Kidney epithelial cell (primary cell): ENCODE results near the gene CBLN4. TPM values are rescaled to one million over a fixed set of nuclear protein-coding genes. Genes with fewer than 3 reads are reported as not detected.

Experiments used
- DNase-seq: peaks from one replicate; pipeline ENCODE4 v3.0.0-alpha.2; 2010; ENCODE audit warnings: low read depth
- H3K27me3 ChIP-seq: 2 replicates; pipeline ENCODE4 v1.6.0; 2011; ENCODE audit warnings: low read length; ENCODE audit not compliant: control insufficient read depth, insufficient read depth
- H3K36me3 ChIP-seq: 2 replicates; pipeline ENCODE4 v1.5.1; 2011; ENCODE audit warnings: low read length; ENCODE audit not compliant: control insufficient read depth, insufficient read depth
- H3K4me3 ChIP-seq: 2 replicates; pipeline ENCODE4 v1.5.1; 2011; ENCODE audit warnings: low read depth, mild to moderate bottlenecking, control low read depth, low read length
- CTCF ChIP-seq: IDR thresholded peaks from 2 replicates; pipeline ENCODE4 v1.5.1; 2011; ENCODE audit warnings: mild to moderate bottlenecking, moderate library complexity, low read length, control low read depth, inconsistent platforms; ENCODE audit not compliant: insufficient read depth, poor library complexity, severe bottlenecking
- total RNA-seq: library from RNA; depleted of rRNA; stranded (reverse); fragments of >200 nt; gene quantifications from 2 replicates; pipeline ENCODE4 v1.2.3, GENCODE V29; 2015

CBLN4 gene
- total RNA-seq = not detected in 2 replicates

GRCh38 chr20:56005389-56005715, at the start of gene CBLN4:
Gene CBLN4 (minus strand): TSS chr20:56005519. CDS start chr20:56004171, 1,348 bp downstream.
- no peak within 1 kb of the TSS for H3K4me3 ChIP-seq
- DNase-seq = no peak
- peaks cover 37% of the 10 kb centered on the region for H3K27me3 ChIP-seq
- TF ChIP-seq CTCF = no peak
- H3K36me3 ChIP-seq = no peaks in the 10 kb centered on the region

GRCh38 chr20:56043227-56043626, 37.9 kb upstream of the CBLN4 start:
- DNase-seq = no peak
- no peak overlapping the region for H3K4me3 ChIP-seq
- no peak for TF ChIP-seq CTCF

GRCh38 chr20:56032251-56032650, 26.9 kb upstream of the CBLN4 start:
- no peak for DNase-seq
- no peaks in the 10 kb centered on the region for H3K27me3 ChIP-seq
- TF ChIP-seq CTCF = no peak
- no peaks in the 10 kb centered on the region for H3K36me3 ChIP-seq
- no peak overlapping the region for H3K4me3 ChIP-seq

More at GRCh38 chr20:56043227-56043626, 37.9 kb upstream of the CBLN4 start:
- H3K27me3 ChIP-seq = no peaks in the 10 kb centered on the region
- H3K36me3 ChIP-seq = no peaks in the 10 kb centered on the region

- no peaks in the 10 kb centered on the region for H3K27me3 ChIP-seq
- no peak for DNase-seq
- H3K36me3 ChIP-seq = no peaks in the 10 kb centered on the region
- no peak for TF ChIP-seq CTCF
- H3K4me3 ChIP-seq = no peak overlapping the region
Observed at GRCh38 chr20:56018716-56019115, 13.4 kb upstream of the CBLN4 start.

- H3K36me3 ChIP-seq = no peaks in the 10 kb centered on the region
- no peaks in the 10 kb centered on the region for H3K27me3 ChIP-seq
- no peak for DNase-seq
- no peak overlapping the region for H3K4me3 ChIP-seq
- TF ChIP-seq CTCF = no peak
Observed at GRCh38 chr20:56018194-56018593, 12.9 kb upstream of the CBLN4 start.

- no peak for TF ChIP-seq CTCF
- H3K36me3 ChIP-seq = no peaks in the 10 kb centered on the region
- no peaks in the 10 kb centered on the region for H3K27me3 ChIP-seq
- no peak overlapping the region for H3K4me3 ChIP-seq
- DNase-seq = no peak
Observed at GRCh38 chr20:56017560-56017959, 12.2 kb upstream of the CBLN4 start.
